ENCODE measurements around the gene CAPN12. TPM values are rescaled to one million over a fixed set of nuclear protein-coding genes. Genes with fewer than 3 reads are reported as not detected.
A peak's percentile ranks its signal among the peaks of the same experiment; 100 is the strongest.

CAPN12 gene
- total and polyA plus RNA-seq, 4 donors, result 2.0 to 17.8 (median 6.0) TPM

GRCh38 chr19:38717051-38717450, 27.2 kb downstream of the CAPN12 start:
- ATAC-seq (ENCODE audit: insufficient read depth, low FRiP score), result no peak
- H3K36me3 ChIP-seq (ENCODE audit: control insufficient read depth in 4 of 4, insufficient read depth in 4 of 4, low read length in 4 of 4), result peaks cover 0 to 84% (median 29%) of the 10 kb centered on the region in 4 donors

GRCh38 chr19:38715555-38715954, 28.7 kb downstream of the CAPN12 start:
- ATAC-seq (ENCODE audit: insufficient read depth, low FRiP score), result no peak
- 83 to 90% methylated on average over 3 of the region's 3 CpGs for WGBS, 2 donors
- TF ChIP-seq CTCF (IDR thresholded peaks at IDR 0.05; ENCODE audit: control extremely low read depth, extremely low read depth), result no peak
- H3K27ac ChIP-seq (ENCODE audit: low read depth in 1 of 2, low read length in 1 of 2), result peak overlapping the region in 1 of 2 donors; percentile 22
- no peaks in the 10 kb centered on the region for H3K9me3 ChIP-seq (ENCODE audit: control insufficient read depth in 4 of 4, insufficient read depth in 3 of 4, low read length in 3 of 4)
- H3K9ac ChIP-seq (ENCODE audit: insufficient read depth in 1 of 2, low read length in 2 of 2), result no peak overlapping the region
- no peak overlapping the region for H3K4me3 ChIP-seq
- H3K4me1 ChIP-seq (ENCODE audit: control insufficient read depth in 5 of 5, insufficient read depth in 5 of 5, low read length in 5 of 5), result peaks cover 0 to 34% (median 25%) of the 10 kb centered on the region in 5 donors
- no peaks in the 10 kb centered on the region for H3K27me3 ChIP-seq (ENCODE audit: control insufficient read depth in 3 of 3, insufficient read depth in 3 of 3, low read length in 2 of 3)
- no peak for DNase-seq
- H3K36me3 ChIP-seq (ENCODE audit: control insufficient read depth in 4 of 4, insufficient read depth in 4 of 4, low read length in 4 of 4), result peaks cover 2 to 84% (median 31%) of the 10 kb centered on the region in 4 donors

More at GRCh38 chr19:38717051-38717450, 27.2 kb downstream of the CAPN12 start:
- no peak overlapping the region for H3K27ac ChIP-seq (ENCODE audit: low read depth in 1 of 2, low read length in 1 of 2)
- peaks cover 0 to 37% (median 18%) of the 10 kb centered on the region in 5 donors for H3K4me1 ChIP-seq (ENCODE audit: control insufficient read depth in 5 of 5, insufficient read depth in 5 of 5, low read length in 5 of 5)
- no peak for TF ChIP-seq CTCF (IDR thresholded peaks at IDR 0.05; ENCODE audit: control extremely low read depth, extremely low read depth)
- no peaks in the 10 kb centered on the region for H3K9me3 ChIP-seq (ENCODE audit: control insufficient read depth in 4 of 4, insufficient read depth in 3 of 4, low read length in 3 of 4)
- no peak for DNase-seq
- WGBS, 2 donors, result 95 to 96% methylated on average over 17 of the region's 17 CpGs
- H3K4me3 ChIP-seq, result no peak overlapping the region
- H3K27me3 ChIP-seq (ENCODE audit: control insufficient read depth in 3 of 3, insufficient read depth in 3 of 3, low read length in 2 of 3), result no peaks in the 10 kb centered on the region
- no peak overlapping the region for H3K9ac ChIP-seq (ENCODE audit: insufficient read depth in 1 of 2, low read length in 2 of 2)

DNA sequence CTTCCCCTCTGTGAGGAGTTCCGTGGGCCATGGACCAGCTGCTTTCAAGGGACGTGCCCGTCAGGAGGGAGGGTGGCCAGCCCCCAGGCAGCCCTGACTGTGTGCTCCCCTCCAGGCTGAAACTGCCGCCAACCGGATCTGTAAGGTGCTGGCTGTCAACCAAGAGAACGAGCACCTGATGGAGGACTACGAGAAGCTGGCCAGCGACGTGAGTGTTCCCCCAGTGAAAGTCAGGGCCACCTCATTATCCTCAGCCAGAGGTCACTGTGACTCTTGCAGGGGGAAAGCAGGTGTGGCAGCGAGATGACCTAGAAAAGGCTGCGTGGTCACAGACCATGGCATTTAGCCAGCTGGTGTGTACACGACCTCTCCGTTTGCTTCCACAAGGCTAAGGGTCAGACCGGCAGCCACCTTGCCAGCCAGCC, 29.9 kb downstream of the CAPN12 start:
- Histone ChIP-seq H3K36me3 (ENCODE audit: control insufficient read depth in 4 of 4, insufficient read depth in 4 of 4, low read length in 4 of 4) (peaks cover 2 to 84% (median 34%) of the 10 kb centered on the region in 4 donors), H3K9ac (ENCODE audit: insufficient read depth in 1 of 2, low read length in 2 of 2) (no peak overlapping the region), H3K4me3 (no peak overlapping the region), H3K27me3 (ENCODE audit: control insufficient read depth in 3 of 3, insufficient read depth in 3 of 3, low read length in 2 of 3) (no peaks in the 10 kb centered on the region), H3K9me3 (ENCODE audit: control insufficient read depth in 4 of 4, insufficient read depth in 3 of 4, low read length in 3 of 4) (no peaks in the 10 kb centered on the region), H3K4me1 (ENCODE audit: control insufficient read depth in 5 of 5, insufficient read depth in 5 of 5, low read length in 5 of 5) (peaks cover 0 to 28% (median 27%) of the 10 kb centered on the region in 5 donors), H3K27ac (ENCODE audit: low read depth in 1 of 2, low read length in 1 of 2) (peak overlapping the region; percentile 15 to 22)
- TF ChIP-seq CTCF (IDR thresholded peaks at IDR 0.05; ENCODE audit: control extremely low read depth, extremely low read depth), result no peak
- no peak for ATAC-seq (ENCODE audit: insufficient read depth, low FRiP score)
- no peak for DNase-seq
- 87 to 91% methylated on average over 14 of the region's 14 CpGs for WGBS, 2 donors

DNA sequence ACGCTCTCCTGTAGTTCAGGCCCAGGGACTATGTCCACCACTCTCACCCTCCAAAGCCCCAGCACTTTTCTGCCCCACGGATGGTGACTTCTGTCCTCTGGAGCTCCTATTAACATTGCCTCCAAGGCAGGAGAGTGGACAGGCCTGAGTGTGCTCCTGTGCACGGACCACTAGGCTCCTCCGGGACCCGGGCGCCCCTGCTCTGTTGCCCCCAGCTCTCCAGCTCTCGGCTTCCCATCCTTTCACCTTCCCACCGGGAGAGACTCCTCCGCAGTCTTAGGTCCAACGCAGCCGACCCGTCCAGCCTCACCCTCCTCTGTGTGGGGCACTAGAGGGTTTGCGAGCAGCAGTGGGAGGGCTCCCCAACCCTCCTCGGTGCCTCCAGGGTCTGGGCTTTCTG, 30.4 kb downstream of the CAPN12 start:
- peaks cover 2 to 84% (median 34%) of the 10 kb centered on the region in 4 donors for H3K36me3 ChIP-seq (ENCODE audit: control insufficient read depth in 4 of 4, insufficient read depth in 4 of 4, low read length in 4 of 4)
- ATAC-seq (ENCODE audit: insufficient read depth, low FRiP score), result no peak
- no peak for DNase-seq
- H3K9me3 ChIP-seq (ENCODE audit: control insufficient read depth in 4 of 4, insufficient read depth in 3 of 4, low read length in 3 of 4), result no peaks in the 10 kb centered on the region
- 93 to 95% methylated on average over 14 of the region's 14 CpGs for WGBS, 2 donors
- no peak overlapping the region for H3K4me3 ChIP-seq
- no peak overlapping the region for H3K9ac ChIP-seq (ENCODE audit: insufficient read depth in 1 of 2, low read length in 2 of 2)
- peak overlapping the region; percentile 15 to 22 for H3K27ac ChIP-seq (ENCODE audit: low read depth in 1 of 2, low read length in 1 of 2)
- no peaks in the 10 kb centered on the region for H3K27me3 ChIP-seq (ENCODE audit: control insufficient read depth in 3 of 3, insufficient read depth in 3 of 3, low read length in 2 of 3)
- H3K4me1 ChIP-seq (ENCODE audit: control insufficient read depth in 5 of 5, insufficient read depth in 5 of 5, low read length in 5 of 5), result peaks cover 0 to 27% (median 25%) of the 10 kb centered on the region in 5 donors
- TF ChIP-seq CTCF (IDR thresholded peaks at IDR 0.05; ENCODE audit: control extremely low read depth, extremely low read depth), result no peak

All from lung (tissue), 12 donors.